ENCODE data around the gene NAGA.

DNA sequence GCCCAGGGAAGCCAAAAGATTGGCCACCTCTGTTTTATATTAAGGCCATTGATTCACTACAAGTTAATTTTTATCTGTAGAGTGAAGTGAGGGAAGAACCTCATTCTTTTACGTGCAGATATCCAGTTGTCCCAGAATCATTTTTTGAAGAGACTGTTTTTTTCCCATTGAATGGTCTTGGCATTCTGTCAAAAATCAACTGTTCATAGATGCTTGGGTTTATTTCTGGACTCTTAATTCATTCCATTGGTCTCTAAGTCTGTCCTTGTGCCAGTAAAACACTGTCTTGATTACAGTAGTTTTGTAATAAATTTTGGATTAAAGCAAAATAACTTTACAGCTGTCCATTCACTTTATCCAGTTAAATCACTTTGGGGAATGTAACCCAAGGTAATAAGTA lies 45.2 kb downstream of the NAGA start:
- TF ChIP-seq MYC (IDR thresholded peaks at IDR 0.05; ENCODE audit: borderline replicate concordance, low read length) (no peak), NR3C1 (IDR thresholded peaks at IDR 0.05) (no peak), RAD21 (conservative IDR thresholded peaks at IDR 0.05 in 1 of 2, IDR thresholded peaks at IDR 0.05 in 1 of 2) (no peak), EP300 (IDR thresholded peaks at IDR 0.05) (no peak), ZNF302 (CRISPR knock-in tag; IDR thresholded peaks at IDR 0.05) (no peak), POLR2A (IDR thresholded peaks at IDR 0.05; ENCODE audit: low read length) (no peak), CHD4 (IDR thresholded peaks at IDR 0.05; ENCODE audit: borderline replicate concordance) (no peak), ESRRA (IDR thresholded peaks at IDR 0.05; ENCODE audit: borderline replicate concordance, low read length) (no peak)
- TF ChIP-seq, protein P1, sequence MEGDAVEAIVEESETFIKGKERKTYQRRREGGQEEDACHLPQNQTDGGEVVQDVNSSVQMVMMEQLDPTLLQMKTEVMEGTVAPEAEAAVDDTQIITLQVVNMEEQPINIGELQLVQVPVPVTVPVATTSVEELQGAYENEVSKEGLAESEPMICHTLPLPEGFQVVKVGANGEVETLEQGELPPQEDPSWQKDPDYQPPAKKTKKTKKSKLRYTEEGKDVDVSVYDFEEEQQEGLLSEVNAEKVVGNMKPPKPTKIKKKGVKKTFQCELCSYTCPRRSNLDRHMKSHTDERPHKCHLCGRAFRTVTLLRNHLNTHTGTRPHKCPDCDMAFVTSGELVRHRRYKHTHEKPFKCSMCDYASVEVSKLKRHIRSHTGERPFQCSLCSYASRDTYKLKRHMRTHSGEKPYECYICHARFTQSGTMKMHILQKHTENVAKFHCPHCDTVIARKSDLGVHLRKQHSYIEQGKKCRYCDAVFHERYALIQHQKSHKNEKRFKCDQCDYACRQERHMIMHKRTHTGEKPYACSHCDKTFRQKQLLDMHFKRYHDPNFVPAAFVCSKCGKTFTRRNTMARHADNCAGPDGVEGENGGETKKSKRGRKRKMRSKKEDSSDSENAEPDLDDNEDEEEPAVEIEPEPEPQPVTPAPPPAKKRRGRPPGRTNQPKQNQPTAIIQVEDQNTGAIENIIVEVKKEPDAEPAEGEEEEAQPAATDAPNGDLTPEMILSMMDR (IDR thresholded peaks at IDR 0.05) = no peak

Measured in A549 (cell line).